Stimulated activated naive B cell treated with anti-CD40 and anti-IgM and Interleukin-4, amounts not matched to agents 10 μg/mL and 1 μg/mL and 100 μg/mL, for 72 hours (primary cell): ENCODE measurements around the gene KLRG1.

Source experiments
- ATAC-seq, 2 donors: fragments of 150-1000 bp; cut with Tn5 transposase; replicated peaks; 2 replicates each; pipeline ENCODE4 v1.10.0; 2021; ENCODE audit warnings: moderate library complexity in 1 of 2
- DNase-seq: peaks from one replicate; pipeline ENCODE4 v3.0.0; 2021
- H3K27ac Mint-ChIP-seq: one replicate; pipeline ENCODE4 v1.8.0; 2022; ENCODE audit warnings: mild to moderate bottlenecking, mixed read lengths
- H3K27me3 Mint-ChIP-seq, 2 donors: one replicate each; pipeline ENCODE4 v1.8.0; 2022; ENCODE audit warnings: mixed read lengths in 2 of 2
- H3K36me3 Mint-ChIP-seq, 2 donors: one replicate each; pipeline ENCODE4 v1.8.0; 2022; ENCODE audit warnings: mixed read lengths in 2 of 2, mild to moderate bottlenecking in 1 of 2
- H3K4me1 Mint-ChIP-seq, 2 donors: one replicate each; pipeline ENCODE4 v1.8.0; 2022; ENCODE audit warnings: mixed read lengths in 2 of 2, mild to moderate bottlenecking in 1 of 2
- H3K4me3 Mint-ChIP-seq, 2 donors: one replicate each; pipeline ENCODE4 v1.8.0; 2022; ENCODE audit warnings: mild to moderate bottlenecking in 2 of 2, mixed read lengths in 2 of 2, moderate library complexity in 1 of 2
- H3K9me3 Mint-ChIP-seq, 2 donors: one replicate each; pipeline ENCODE4 v1.8.0; 2022; ENCODE audit warnings: mixed read lengths in 2 of 2, mild to moderate bottlenecking in 1 of 2

The KLRG1 gene

DNA sequence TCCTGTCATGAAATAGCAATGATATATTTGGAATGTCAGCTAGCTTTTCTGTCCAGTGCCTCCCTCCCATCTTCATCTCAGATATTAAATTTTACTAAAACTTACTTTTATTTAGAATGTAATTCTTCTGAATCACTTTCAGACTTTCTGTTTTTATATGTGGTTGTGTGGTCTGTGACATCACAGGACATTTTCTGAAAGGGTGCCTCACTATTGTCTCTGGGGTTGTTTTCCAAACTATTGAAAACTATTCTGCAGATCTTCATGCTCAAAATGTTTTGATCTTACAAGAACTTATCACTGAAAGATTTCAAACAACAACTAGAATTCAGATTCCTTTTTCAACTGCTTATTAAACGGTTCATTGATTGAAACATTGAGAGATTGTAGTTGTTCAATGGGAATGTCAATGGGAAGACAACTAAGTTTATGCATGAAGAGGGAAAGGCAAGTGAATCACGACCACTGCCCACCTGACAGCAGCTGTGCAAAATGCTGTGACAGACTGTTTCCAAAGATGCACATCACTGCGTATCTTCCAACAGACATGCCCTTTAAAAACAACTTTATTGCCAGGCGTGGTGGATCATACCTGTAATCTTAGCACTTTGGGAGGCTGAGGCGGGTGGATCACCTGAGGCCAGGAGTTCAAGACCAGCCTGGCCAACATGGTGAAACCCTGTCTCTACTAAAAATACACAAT is 51.3 kb downstream of the KLRG1 start:
- no peaks in the 10 kb centered on the region for H3K36me3 Mint-ChIP-seq
- peaks cover 1 to 4% of the 10 kb centered on the region in 2 donors for H3K9me3 Mint-ChIP-seq
- no peak overlapping the region for H3K27ac Mint-ChIP-seq
- no peaks in the 10 kb centered on the region for H3K27me3 Mint-ChIP-seq
- ATAC-seq (no peak), DNase-seq (no peak)
- H3K4me3 Mint-ChIP-seq: no peak overlapping the region
- H3K4me1 Mint-ChIP-seq: no peaks in the 10 kb centered on the region

DNA sequence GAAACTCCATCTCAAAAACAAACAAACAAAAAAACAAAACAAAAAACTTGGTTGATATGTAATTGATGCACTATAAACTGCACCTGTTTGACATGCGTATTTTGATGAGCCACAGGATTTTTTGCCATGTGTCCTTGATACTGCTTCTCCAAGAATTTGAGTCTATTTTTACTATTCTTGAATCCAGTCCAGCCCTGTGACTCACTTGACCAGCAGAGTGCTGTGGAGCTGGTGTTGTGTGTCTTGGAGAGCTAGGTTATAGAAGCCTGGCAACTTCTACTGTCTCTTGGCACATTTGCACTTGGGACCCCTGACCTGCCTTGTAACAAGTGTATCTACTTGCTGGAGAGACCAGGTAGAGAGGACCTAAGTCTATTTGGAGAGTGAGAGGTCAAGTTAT is 52.0 kb downstream of the KLRG1 start:
- no peaks in the 10 kb centered on the region for H3K4me1 Mint-ChIP-seq
- no peak overlapping the region for H3K4me3 Mint-ChIP-seq
- ATAC-seq (no peak), DNase-seq (no peak)
- no peak overlapping the region for H3K27ac Mint-ChIP-seq
- H3K27me3 Mint-ChIP-seq: no peaks in the 10 kb centered on the region
- H3K9me3 Mint-ChIP-seq: peaks cover 3 to 6% of the 10 kb centered on the region in 2 donors
- H3K36me3 Mint-ChIP-seq: no peaks in the 10 kb centered on the region

DNA sequence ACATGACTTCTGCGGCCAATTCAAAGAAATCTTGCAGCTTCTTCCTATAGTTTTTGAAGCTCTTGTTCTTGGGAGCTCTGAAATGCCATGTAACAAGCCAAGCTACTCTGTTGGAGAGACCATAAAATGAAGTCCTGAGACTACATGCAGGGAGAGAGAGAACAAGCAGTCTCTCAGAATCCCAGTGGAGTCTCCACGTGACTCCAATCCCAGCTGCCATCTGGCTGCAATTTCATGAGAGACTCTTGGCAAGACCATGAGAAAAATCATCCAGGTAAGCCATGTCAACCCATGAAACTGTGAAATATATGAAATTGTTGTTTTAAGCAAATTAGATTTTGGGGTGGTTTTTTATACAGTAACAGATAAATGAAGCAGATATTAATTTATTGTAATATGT is 54.4 kb downstream of the KLRG1 start:
- no peaks in the 10 kb centered on the region for H3K36me3 Mint-ChIP-seq

GRCh38 chr12:9047105-9047504 is 57.8 kb downstream of the KLRG1 start:
- DNase-seq (no peak), ATAC-seq (no peak)
- no peaks in the 10 kb centered on the region for H3K27me3 Mint-ChIP-seq
- peaks cover 0 to 15% of the 10 kb centered on the region in 2 donors for H3K4me1 Mint-ChIP-seq
- no peaks in the 10 kb centered on the region for H3K36me3 Mint-ChIP-seq
- H3K27ac Mint-ChIP-seq: no peak overlapping the region
- peaks cover 3 to 6% of the 10 kb centered on the region in 2 donors for H3K9me3 Mint-ChIP-seq
- no peak overlapping the region for H3K4me3 Mint-ChIP-seq

More for the DNA sequence above, 54.4 kb downstream of the KLRG1 start:
- Mint-ChIP-seq H3K4me1 (peaks cover 0 to 4% of the 10 kb centered on the region in 2 donors), H3K9me3 (peaks cover 3 to 6% of the 10 kb centered on the region in 2 donors), H3K27me3 (no peaks in the 10 kb centered on the region), H3K4me3 (no peak overlapping the region), H3K27ac (no peak overlapping the region)
- DNase-seq (no peak), ATAC-seq (no peak)

GRCh38 chr12:9048930-9049329 is 59.6 kb downstream of the KLRG1 start:
- no peak for DNase-seq
- Mint-ChIP-seq H3K4me1 (peaks cover 0 to 15% of the 10 kb centered on the region in 2 donors), H3K27me3 (no peaks in the 10 kb centered on the region), H3K36me3 (no peaks in the 10 kb centered on the region), H3K9me3 (peaks cover 3 to 6% of the 10 kb centered on the region in 2 donors), H3K27ac (no peak overlapping the region), H3K4me3 (no peak overlapping the region)
- peak; percentile 59 to 67 for ATAC-seq

DNA sequence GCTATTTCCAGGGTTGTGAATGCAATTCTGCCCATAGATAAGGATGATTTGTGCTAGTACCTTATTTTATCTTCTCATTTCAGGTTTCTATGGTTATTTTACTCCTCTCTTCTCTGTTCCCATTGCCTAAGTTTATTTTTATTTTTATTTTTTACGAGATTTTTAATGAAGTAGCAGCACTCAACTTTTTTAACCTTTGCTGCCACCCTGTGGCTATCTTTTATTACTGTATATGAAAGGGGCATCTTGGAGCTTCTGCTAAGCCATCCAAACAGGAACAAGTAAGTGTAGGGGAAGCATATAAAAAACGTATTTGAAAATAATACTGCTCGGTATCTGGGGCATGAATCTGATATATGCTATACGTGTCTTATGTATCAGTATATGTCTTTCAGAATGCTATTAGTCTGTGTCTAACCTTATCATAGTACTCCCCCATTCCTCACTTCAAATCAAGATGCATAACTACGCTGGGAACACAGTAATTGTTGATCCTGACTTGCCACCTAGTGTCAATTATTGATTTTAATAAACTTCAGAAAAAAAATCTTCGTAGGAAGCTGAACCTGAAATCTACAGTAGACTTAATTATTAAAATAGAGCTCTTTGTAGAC is 60.3 kb downstream of the KLRG1 start:
- Mint-ChIP-seq H3K4me3 (no peak overlapping the region), H3K36me3 (no peaks in the 10 kb centered on the region), H3K27ac (no peak overlapping the region), H3K4me1 (peaks cover 0 to 15% of the 10 kb centered on the region in 2 donors), H3K9me3 (peaks cover 3 to 6% of the 10 kb centered on the region in 2 donors), H3K27me3 (no peaks in the 10 kb centered on the region)
- ATAC-seq: peak; percentile 75 to 82
- DNase-seq: no peak

DNA sequence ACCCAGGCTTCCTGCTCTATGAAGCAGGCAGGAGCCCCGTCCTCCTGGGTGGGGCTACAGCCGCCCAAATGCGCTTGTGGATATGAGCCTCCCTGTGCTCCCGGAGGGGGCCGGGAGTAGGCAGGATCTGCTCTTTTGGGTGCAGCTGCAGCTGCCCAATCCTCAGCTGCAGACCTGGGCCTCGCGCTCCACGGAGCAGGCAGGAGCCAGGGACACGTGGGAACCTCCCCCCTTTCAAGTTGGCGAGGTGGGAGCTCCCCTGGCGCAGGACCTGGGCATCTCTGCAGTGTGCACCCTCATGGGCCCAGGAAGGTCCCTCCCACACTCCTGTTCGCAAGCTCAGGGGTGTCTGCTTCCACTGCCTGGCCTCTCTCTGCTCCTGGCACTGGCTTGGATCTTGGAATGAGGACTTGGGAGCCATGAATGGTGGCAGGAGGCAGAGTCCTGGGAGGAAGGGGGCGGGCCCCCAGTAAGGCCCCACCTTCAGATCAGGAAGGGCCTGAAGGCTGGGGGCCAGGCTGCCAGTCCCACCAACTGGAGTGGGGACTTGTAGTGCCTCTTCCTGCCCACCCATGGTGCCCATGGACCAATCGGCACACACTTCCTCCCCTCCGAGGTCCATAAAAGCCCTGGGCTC is 61.3 kb downstream of the KLRG1 start:
- Mint-ChIP-seq H3K27me3 (no peaks in the 10 kb centered on the region), H3K4me1 (peaks cover 0 to 15% of the 10 kb centered on the region in 2 donors), H3K36me3 (no peaks in the 10 kb centered on the region), H3K27ac (no peak overlapping the region), H3K4me3 (no peak overlapping the region), H3K9me3 (peaks cover 2% of the 10 kb centered on the region in 2 donors)
- ATAC-seq (no peak), DNase-seq (no peak)

DNA sequence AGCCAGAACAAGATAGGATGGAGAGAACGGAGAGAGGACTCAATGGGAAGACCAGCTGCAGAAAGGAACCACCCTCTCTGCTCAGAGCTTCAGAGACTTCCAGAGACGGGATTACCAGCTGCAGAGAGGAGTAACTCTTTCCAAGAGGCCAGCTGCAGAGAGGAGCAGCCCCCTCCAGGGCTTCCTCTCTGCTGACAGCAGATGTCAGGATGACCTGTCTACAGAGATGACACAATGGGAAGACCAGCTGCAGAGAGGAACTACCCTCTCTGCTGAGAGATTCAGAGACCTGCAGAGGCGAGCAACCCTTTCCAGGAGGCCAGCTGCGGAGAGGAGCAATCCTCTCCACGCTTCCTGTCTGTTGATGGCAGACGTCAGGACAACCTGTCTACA is 61.8 kb downstream of the KLRG1 start:
- Mint-ChIP-seq H3K9me3 (no peaks in the 10 kb centered on the region), H3K36me3 (no peaks in the 10 kb centered on the region), H3K27me3 (no peaks in the 10 kb centered on the region), H3K4me3 (no peak overlapping the region), H3K27ac (no peak overlapping the region), H3K4me1 (peaks cover 0 to 15% of the 10 kb centered on the region in 2 donors)
- no peak for DNase-seq
- peak in 1 of 2 donors; percentile 48 for ATAC-seq

GRCh38 chr12:9052610-9053009 is 63.3 kb downstream of the KLRG1 start:
- Mint-ChIP-seq H3K27me3 (no peaks in the 10 kb centered on the region), H3K27ac (no peak overlapping the region), H3K36me3 (no peaks in the 10 kb centered on the region), H3K9me3 (no peaks in the 10 kb centered on the region), H3K4me1 (peaks cover 0 to 15% of the 10 kb centered on the region in 2 donors), H3K4me3 (no peak overlapping the region)
- DNase-seq (no peak), ATAC-seq (no peak)
